ENCODE measurements around the gene TBX3. TPM values are rescaled to one million over a fixed set of nuclear protein-coding genes. Genes with fewer than 3 reads are reported as not detected.

TBX3 gene
- total RNA-seq, 1 experiment from 2014 or later, result not detected

DNA sequence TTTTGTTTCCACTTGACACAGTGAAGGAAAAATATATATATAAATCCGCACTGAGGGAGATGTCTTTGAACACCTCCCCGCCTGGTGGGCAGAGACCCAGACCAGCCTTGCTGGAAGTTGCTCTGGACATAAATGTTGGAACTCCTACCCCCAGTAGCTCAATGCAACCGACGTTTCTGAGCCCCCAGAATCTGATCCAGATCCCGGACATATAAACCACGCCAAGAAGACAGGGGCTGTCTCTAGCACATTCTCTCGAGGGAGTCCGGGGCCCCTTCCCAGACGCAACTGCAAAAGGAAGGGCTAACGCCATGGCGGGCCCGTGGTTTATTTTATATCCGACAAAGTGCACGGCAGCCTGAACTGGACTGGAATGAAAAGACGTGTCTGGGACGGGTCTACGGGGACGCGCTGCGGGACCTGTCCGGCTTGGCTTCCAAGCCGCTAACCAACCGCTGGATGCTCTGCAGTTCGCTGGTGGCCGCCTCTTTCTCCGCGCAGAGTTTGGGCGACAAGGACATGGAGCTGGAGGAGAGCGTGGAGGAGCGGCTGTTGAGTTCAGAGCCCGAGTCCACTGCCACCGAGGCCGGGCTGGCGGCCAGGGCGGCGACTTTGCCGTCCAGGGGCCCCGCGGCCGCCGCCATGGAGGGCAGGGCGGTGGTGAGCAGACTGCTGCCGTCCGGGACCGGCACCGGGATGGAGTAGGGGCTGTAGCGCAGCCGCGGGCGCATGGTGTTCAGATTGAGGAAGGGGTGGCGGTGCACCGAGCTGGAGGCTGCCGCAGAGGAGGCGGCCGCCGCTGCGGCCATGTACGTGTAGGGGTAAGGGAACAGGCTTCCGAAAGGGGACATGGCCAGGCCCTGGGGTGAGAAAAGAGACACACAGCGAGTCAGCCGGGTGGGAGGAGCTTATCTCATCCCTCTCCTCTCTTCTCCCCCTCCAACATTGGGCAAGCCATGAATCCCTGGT is 12.2 kb downstream of the TBX3 start:
- no peak for DNase-seq (ENCODE audit: low spot score)
- in situ Hi-C loops (cut with HindIII; ENCODE audit: low sequenced_read_pairs), result no loop called here

DNA sequence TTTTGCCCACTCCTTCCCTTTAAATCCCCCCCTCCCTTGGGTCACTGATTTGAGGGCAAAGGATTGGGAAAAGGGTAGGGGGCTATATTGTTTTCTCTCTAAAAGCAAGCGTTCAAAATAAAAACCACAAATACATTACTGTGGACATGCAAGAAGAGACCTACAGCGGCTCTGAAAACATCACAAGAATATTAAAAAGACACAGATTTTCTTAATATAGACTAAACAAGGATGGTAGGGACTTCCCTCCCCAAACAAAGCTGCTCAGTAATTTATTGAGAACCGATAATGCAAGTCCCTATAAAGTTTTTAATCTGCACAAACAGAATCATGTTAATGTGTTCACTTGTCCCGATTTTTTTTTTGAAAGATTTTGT is 12.9 kb downstream of the TBX3 start:
- in situ Hi-C loops (cut with HindIII; ENCODE audit: low sequenced_read_pairs), result no loop called here
- DNase-seq (ENCODE audit: low spot score), result no peak

DNA sequence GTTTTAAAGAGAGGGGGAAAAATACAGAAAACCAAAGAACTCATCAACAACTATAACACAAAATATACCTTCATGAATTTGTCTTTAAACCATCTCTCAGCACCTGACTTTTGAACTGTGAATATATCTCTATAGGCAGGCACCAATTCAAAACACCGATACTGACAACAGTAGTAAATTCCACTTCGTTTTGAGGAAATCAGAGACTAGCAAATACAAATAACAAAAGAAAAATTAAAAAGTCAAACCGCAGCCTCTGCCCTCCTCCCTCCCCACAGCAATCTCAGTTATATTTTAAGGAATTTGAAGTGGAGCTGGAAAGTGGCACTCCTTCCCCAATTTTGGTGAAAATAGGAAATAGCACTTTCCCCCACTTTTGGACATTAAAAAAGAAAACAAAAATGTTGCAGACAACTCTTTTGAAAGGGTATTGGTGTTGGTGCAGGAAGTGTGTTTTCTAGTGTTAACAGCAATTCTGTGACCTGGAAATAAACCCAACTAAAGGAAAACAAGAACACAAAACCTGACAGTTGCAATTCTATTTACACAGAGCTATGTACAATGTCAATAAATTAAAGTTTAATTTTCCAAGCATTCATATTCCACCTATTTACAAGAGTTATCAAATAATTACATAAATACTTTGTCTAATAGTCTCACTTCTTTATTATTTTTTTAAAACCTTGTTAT is 13.5 kb downstream of the TBX3 start:
- in situ Hi-C loops (cut with HindIII; ENCODE audit: low sequenced_read_pairs), result no loop called here

DNA sequence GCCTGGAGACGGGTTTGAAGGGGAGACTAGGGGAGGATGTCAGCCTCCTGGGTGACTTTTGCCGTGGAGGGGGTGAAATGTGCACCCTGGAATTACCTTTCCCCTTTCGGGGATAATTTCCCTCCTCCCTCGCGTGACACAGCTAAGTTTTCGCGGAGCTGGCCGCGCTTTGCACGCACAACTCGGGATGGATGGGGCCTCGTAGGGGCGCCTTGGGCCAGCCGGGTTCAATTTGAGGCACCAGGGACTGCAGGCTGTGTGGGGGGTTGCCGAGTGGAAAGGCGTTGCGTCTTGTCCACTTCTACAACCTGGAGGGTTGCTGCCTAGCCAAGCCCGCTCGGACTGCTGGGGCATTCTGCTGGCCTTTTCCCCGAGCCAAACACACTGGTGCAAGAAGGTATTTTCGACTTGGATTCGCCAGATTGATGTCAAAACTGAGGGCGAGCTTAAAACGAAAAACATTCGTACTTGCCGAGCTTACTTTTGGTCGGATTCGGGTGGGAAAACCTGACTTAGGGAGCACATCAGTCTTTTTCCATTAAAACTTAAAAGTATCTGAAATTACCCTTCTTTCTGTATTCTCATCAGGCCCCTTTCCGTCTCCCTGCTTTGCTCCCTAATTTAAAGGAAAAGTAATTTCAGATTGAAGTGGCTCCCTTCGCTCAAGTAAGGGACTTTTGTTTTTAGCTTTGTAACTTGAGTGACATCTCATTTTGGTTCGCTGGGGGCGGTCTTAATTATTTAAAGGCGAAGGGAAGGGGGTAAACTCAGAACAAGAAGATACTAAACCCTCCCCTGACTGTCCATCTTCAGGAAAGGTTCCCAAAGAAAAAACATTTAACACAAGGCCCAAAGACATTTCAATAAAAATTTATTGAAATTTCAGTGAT is 14.3 kb downstream of the TBX3 start:
- in situ Hi-C loops (cut with HindIII; ENCODE audit: low sequenced_read_pairs), result no loop called here
- DNase-seq (ENCODE audit: low spot score), result no peak

More for the DNA sequence above, 13.5 kb downstream of the TBX3 start:
- no peak for DNase-seq (ENCODE audit: low spot score)

DNA sequence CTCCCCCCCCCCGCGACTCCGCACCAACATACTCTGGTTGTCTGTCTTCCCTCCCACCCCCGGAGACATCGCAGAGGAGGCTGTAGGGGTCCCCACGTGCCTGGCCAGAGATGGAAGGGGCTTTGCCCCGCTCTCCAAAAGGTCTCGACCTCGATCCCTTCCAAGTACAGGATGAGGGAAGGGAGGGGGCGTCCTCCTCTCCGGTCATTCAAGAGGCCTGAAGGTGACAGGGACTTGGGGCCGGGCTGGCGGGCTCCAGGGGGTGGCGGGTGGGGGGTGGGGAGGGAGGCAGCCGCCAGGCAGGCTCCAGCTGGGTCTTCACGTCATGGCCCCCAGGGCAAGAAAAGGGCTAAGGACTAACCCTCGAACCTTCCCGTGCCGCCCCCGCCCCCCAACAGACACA is 15.1 kb downstream of the TBX3 start:
- in situ Hi-C loops (cut with HindIII; ENCODE audit: low sequenced_read_pairs), result no loop called here
- no peak for DNase-seq (ENCODE audit: low spot score)

DNA sequence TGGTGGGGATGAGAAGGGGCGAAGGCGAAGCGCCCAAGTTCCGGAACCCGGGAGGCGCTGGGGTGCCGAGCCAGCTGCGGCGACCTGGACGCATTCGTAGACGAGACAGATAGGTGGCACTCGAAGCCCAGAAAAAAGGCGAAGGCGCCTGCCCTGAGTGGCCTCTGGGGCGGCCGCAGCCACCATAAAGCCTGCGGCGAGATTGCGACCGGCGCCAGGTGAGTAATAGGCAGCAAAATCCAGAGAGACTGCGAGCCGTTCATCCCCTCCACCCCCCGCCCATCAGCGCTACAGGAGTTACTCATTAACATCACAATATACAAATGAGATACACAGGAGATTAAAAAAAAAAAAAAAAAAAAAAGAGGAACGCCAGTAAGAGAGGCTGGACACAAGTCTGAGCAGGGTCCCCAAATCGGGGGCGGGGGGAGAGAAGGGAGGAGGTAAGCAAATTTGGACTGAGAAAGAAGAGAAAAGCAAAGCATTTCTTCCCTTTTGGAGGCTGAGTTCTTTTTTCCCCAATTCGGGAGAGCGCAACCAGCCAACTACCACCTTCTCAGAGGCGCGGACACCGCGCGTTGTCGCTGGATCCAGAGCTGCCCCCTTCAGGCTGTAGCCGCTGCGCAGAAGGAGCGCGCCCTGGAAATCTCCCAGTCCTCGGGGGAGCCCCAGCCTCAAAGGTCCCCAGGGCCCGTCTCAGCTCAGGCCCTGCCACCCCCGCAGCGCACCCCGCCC is 15.7 kb downstream of the TBX3 start:
- peak; percentile 19 for DNase-seq (ENCODE audit: low spot score)
- in situ Hi-C loops (cut with HindIII; ENCODE audit: low sequenced_read_pairs), result no loop called here

DNA sequence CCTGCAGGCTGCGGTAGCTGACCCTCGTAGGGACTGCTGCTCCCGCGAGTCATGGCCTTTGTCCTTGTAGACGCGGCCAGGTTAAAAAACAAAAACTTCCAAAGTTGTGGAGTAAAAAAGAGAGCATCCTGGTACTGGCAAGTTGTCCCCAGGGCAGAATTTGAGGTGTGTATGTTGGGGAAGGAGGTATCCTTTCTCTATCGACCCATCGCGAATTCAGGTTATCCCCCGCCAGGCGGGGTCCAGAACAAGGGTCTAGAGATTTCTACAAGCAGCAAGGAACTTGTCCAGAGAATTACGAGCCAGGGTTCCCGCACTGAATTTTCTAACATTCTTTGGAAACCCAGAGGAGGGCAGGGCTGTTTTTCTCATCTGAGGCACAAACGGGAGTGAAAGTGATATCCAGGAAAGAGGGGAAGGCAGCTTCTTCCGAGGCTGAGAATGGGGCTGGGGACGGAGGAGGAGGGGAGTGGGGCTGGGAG is 16.3 kb downstream of the TBX3 start:
- DNase-seq (ENCODE audit: low spot score), result no peak
- in situ Hi-C loops (cut with HindIII; ENCODE audit: low sequenced_read_pairs), result no loop called here

DNA sequence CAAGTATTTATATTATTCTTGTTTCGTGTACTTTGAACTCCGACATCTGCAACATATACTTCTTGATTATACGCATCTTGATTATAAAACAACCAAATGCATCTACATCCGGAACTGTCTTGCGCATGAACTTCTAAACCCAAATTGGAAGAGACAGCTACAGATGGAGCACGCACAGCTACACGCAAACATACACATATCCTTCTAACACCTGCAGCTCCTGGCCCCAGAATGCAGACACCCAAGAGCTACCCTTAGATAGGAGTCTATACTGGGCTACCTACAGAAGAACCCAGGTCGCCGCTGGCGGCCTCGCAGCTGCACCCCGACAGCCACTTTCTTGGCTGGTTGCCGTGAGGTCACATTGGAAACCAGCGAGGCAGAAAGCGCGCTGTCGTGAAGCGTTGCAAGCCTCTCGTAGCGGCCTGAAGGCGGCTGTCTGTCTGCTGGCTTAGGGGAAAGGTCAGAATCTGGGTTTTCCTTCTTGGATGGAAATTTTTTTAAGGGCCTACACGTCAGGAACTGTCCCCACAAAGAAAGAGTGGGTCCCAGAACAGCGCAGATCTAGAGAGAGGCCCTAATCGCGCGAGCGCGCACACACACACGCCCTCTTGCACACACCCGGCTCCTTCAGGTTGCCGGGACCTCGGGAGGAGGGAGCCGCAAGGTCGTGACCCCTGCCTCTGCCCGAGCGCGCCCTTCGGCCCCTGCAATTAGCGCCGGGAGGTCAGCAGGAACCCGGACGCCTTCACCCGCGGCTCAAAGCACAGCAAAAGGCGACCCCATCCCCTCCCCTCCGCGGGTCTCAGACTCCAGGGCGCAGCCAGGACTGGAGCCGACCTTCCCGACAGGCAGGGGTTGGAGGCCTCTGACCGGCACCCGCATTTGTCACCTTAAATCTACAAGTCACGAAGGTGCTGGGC is 17.0 kb downstream of the TBX3 start:
- in situ Hi-C loops (cut with HindIII; ENCODE audit: low sequenced_read_pairs), result no loop called here
- no peak for DNase-seq (ENCODE audit: low spot score)

DNA sequence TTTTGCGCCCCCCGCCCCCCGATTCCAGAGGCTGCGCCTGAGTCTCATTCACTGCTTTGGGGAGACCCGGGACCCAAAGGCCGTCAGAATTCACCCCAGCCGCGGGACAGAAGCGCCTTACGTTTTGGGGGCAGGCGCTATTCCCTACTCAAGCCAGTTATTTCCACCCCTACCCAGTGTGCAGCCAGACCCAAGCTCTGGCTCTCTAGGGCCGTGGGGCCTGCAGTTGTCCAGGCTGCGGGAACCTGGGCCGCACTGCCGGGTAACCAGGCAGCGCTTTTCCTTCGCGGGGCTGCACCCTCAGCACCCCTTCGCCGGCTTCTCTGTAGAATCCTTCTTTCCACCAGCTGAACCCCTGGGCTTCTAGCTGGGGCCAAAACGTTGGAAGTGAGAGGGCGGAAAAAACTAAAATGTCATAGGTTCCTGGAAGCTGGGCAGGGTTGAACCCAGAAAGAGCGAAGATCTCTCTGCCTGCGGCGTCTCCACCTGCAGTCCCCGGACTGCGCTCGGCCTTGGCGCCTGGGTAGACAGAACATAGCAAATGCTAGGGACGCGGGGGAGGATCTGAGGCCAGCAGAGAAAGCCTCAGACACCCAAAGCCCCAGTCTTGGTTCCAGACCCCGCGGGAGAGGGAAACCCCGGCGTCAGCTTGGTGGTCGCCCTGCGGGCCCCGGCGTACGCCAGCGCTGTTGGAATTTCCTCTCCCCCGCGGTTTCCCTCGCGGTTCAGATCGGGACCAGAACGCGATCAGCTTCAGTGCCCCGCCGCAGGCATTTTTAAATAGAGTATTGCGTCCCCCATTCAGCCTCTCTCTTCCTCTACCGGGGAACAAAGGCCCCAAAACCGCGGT is 18.3 kb downstream of the TBX3 start:
- no peak for DNase-seq (ENCODE audit: low spot score)
- in situ Hi-C loops (cut with HindIII; ENCODE audit: low sequenced_read_pairs), result no loop called here

DNA sequence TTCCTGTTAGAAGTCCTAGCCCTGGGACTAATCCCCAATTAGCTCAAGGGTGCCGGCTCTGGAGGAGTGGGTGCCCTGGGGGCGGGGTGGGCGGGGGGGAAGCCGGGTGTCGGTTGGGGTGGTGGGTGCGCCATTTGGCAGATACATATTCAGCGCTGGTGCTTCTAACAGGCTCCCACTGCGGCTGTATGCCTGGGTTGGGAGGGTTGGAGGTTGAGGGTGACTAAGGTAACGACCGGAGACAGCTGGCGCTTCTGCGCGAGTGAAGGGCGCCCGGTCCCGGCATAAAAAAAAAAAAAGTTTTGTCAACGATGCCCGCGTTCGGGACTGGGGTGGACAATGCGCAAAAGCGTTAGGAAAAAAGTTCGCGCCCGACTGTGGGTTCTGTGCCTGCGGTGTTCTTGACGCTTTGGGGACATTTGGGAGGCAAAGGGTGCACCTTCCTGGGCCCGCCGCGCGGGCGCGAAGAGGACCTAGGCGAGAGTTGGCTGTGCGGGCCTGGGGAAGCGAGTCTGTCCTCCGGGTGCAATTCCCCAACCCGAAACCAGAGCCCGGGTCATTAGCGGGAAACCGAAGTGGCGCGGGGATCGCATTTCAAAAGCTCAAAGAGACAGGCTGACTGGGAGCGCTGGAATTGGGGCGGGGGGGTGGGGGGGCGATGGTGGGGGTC is 19.2 kb downstream of the TBX3 start:
- in situ Hi-C loops (cut with HindIII; ENCODE audit: low sequenced_read_pairs), result no loop called here

DNA sequence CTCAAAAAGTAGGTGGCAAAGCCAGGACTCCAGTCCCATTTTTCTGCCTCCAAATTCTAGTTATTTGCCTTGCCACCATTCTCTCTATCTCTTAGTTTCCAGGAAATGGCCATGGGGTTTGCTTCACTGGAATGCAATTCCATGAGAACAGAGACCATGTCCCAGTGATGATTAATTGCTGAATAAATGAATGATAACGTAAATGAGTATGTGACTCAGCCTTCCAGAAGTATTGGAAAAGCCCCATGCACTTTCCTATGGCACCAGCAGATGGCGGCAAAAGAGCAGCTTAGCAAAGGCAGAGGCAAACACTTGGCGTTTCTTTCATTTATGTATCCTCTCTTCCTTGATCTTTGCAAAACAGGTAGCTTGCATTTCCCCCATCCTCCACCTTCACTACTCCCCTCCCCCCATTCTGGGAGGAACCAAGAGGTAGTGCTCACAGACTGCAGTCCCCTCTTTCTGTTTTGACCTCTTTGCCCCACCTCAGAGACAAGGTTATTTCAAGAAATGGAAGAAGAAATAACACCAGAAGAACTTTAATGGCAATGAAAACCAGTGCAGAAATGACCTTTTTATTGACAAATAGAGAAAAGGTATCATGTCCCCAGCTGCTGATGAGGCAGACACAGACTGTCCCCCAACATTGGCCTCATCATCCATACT is 21.3 kb downstream of the TBX3 start:
- in situ Hi-C loops (cut with HindIII; ENCODE audit: low sequenced_read_pairs), result no loop called here
- peak; percentile 69 for DNase-seq (ENCODE audit: low spot score)

More for the DNA sequence above, 19.2 kb downstream of the TBX3 start:
- DNase-seq (ENCODE audit: low spot score), result no peak

DNA sequence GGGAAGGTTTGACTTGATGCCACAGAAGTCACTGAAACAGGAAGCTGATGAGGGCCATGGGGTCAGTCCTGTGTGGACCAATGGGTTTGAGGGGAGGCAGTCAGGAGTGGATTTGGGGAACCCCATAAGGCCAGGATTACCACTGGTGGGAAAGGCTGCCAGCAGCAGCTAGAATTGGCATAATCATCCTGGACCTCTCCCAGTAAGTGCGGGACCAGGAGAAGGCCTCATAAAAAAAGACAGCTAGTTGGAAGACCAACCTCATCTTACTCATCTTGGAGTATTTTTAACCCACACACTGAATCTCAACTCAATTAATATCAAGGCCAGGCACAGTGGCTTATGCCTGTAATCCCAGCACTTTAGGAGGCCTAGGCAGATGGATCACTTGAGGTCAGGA is 22.7 kb downstream of the TBX3 start:
- DNase-seq (ENCODE audit: low spot score), result no peak

DNA sequence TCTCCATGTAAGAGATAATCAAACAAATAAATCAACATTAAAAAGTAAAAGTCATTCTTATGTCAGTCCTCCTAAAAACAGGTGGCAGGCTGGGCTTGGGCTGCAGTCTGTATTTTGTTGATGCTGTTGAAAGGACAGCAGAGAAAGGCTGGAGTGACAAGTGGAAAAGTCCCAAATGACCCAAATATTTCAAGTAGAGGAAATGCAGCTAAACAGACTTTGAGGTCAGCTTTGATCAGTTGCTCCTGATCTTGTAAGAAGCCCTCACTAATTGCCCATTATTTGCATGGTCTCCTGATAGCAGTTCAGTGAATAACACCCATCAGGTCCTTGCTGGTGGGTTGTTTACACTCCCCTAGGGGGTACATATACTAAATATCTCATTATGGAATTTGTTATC is 24.9 kb downstream of the TBX3 start:
- DNase-seq (ENCODE audit: low spot score), result no peak
- in situ Hi-C loops (cut with HindIII; ENCODE audit: low sequenced_read_pairs), result no loop called here

More for the DNA sequence above, 22.7 kb downstream of the TBX3 start:
- in situ Hi-C loops (cut with HindIII; ENCODE audit: low sequenced_read_pairs), result no loop called here

DNA sequence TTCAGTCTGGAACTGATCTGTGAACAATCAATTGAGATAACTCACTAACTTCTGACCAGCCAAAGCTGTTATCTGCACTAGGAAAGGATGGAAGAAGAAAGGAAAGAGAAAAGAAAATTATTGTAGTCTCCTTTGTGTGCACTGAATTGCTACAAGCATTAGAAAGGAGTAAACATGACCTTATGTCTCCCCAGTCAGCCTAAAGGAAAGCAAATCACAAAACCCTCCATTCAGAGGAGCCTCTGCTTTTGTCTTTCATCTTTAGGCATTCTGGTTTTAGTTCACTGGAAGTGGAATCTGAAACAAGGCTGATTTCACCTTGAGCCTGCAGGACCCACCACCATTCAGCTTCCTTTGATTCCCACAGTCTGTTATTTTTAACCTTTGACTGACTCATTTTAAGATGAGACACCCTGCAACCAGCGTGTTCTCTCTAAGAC is 26.0 kb downstream of the TBX3 start:
- no peak for DNase-seq (ENCODE audit: low spot score)
- in situ Hi-C loops (cut with HindIII; ENCODE audit: low sequenced_read_pairs), result no loop called here

DNA sequence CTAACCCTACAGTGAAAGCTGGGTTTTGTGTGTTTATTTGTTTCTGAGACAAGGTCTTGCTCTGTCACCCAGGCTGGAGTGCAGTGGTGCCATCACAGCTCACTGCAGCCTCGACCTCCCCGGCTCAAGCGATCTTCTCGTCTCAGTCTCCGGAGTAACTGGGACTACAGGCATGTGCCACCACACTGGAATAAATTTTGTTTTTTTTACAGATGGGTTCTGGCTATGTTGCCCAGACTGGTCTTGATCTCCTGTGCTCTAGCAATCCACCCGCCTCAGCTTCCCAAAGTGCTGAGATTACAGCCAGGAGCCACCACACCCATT is 26.4 kb downstream of the TBX3 start:
- in situ Hi-C loops (cut with HindIII; ENCODE audit: low sequenced_read_pairs), result no loop called here
- DNase-seq (ENCODE audit: low spot score), result no peak

All from G401 (cell line).